Smooth muscle cell of trachea (primary cell): ENCODE measurements around the gene BET1L. TPM values are rescaled to one million over a fixed set of nuclear protein-coding genes. Genes with fewer than 3 reads are reported as not detected.

ENCODE experiments used
- total RNA-seq: library from RNA; depleted of rRNA; stranded (reverse); fragments of >200 nt; gene quantifications from 2 replicates; pipeline ENCODE4 v1.2.1, GENCODE V29; 2014

BET1L gene
- 25.5 and 26.3 TPM in 2 replicates for total RNA-seq

DNA sequence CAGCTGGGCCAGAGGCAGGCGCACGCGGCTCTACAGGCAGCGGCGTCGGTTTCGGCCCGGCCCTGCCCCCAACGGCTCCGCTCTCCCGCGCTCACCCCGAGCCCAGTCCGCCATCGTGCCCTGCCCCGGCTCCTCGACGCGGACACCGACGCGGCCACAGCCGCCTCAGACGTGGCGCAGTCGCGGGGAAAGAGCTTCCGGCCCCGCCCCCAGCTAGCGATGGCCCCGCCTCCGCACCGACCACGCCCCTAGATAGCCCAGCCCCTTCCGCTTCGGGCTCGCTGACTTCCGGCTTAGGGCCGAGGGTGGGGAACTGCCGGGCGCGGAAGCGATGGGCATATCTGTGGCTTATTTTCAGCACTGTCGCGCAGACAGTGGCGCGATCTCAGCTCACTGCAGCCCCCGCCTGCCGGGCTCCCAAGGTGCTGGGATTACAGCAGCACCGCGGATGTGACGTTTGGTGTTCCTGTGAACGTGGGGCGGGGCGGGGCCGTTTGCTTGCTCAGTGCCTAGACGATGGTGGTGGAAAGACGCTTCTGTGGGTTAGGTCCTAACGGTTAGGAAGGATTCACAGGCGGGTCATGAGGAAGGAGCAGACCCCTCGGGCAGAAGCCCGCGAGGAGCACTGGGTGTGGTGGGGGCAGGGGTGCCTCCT, at the start of gene BET1L, which contains the start of gene RIC8A:
BET1L (minus strand) TSS at position 192 of the 655 bp plus-strand sequence; CDS start at position 114, 78 bp downstream.
RIC8A (plus strand) TSS at position 501 of the 655 bp plus-strand sequence. CDS start 1,147 bp downstream, outside the sequence.

GRCh38 chr11:236774-237767, 29.9 kb upstream of the BET1L start, which contains the start of gene PSMD13:
Gene PSMD13, plus strand, starts transcription at chr11:236976. Its CDS starts 74 bp downstream, at chr11:237050.

GRCh38 chr11:235997-236773, 29.0 kb upstream of the BET1L start, which contains the start of gene SIRT3:
Gene SIRT3, minus strand, starts transcription at chr11:236342. Its CDS starts 14 bp downstream, at chr11:236328.

GRCh38 chr11:192674-193128, 14.5 kb downstream of the BET1L start, which contains the start of gene SCGB1C1:
Gene SCGB1C1, plus strand, starts transcription at chr11:193078. Its CDS starts 22 bp downstream, at chr11:193100.

Other genes starting within 250 kb of the BET1L start
- not detected in 2 replicates for gene SCGB1C1, start 14.3 kb downstream of the BET1L start, total RNA-seq
- gene RIC8A, start 309 bp upstream of the BET1L start, total RNA-seq = 118 and 212 TPM in 2 replicates
- 10.8 and 14.1 TPM in 2 replicates for gene SIRT3, start 28.9 kb upstream of the BET1L start, total RNA-seq
- 115 and 168 TPM in 2 replicates for gene PSMD13, start 29.6 kb upstream of the BET1L start, total RNA-seq
- not detected in 2 replicates for gene NLRP6, start 71.0 kb upstream of the BET1L start, total RNA-seq
- gene PGGHG, start 81.7 kb upstream of the BET1L start, total RNA-seq = 7.9 and 18.0 TPM in 2 replicates
- 0.50 TPM in 1 of 2 replicates, not detected in the other for gene IFITM5, start 92.1 kb upstream of the BET1L start, total RNA-seq
- gene IFITM2, start 100.4 kb upstream of the BET1L start, total RNA-seq = 49.7 and 93.9 TPM in 2 replicates
- 20.9 and 31.6 TPM in 2 replicates for gene IFITM1, start 106.6 kb upstream of the BET1L start, total RNA-seq
- gene IFITM3, start 113.5 kb upstream of the BET1L start, total RNA-seq = 33.3 and 84.0 TPM in 2 replicates
- gene B4GALNT4, start 162.1 kb upstream of the BET1L start, total RNA-seq = 3.3 and 4.7 TPM in 2 replicates
- gene PKP3, start 186.8 kb upstream of the BET1L start, total RNA-seq = 1.7 and 2.8 TPM in 2 replicates
- 17.5 and 18.5 TPM in 2 replicates for gene SIGIRR, start 207.6 kb upstream of the BET1L start, total RNA-seq
- 0.17 TPM in 1 of 2 replicates, not detected in the other for gene ANO9, start 234.6 kb upstream of the BET1L start, total RNA-seq
- 35.9 and 40.5 TPM in 2 replicates for gene PTDSS2, start 242.9 kb upstream of the BET1L start, total RNA-seq